ENCODE data around the gene QSOX1.

The QSOX1 gene

GRCh38 chr1:180163041-180163440, 8.4 kb downstream of the QSOX1 start:
- TF ChIP-seq CTCF (IDR thresholded peaks at IDR 0.05; ENCODE audit: low read length, missing control alignments), result no peak
- DNase-seq (ENCODE audit: low read depth), result no peak
- no peak overlapping the region for H3K4me3 ChIP-seq (replicated peaks; ENCODE audit: low read depth, low read length)

- DNase-seq (ENCODE audit: low read depth), result no peak
Observed at GRCh38 chr1:180165096-180165495, 10.4 kb downstream of the QSOX1 start.

GRCh38 chr1:180165509-180166435, 11.1 kb downstream of the QSOX1 start:
- H3K4me3 ChIP-seq (replicated peaks; ENCODE audit: low read depth, low read length), result no peak overlapping the region
- no peak for DNase-seq (ENCODE audit: low read depth)
- no peak for TF ChIP-seq CTCF (IDR thresholded peaks at IDR 0.05; ENCODE audit: low read length, missing control alignments)

More at GRCh38 chr1:180165096-180165495, 10.4 kb downstream of the QSOX1 start:
- no peak overlapping the region for H3K4me3 ChIP-seq (replicated peaks; ENCODE audit: low read depth, low read length)
- no peak for TF ChIP-seq CTCF (IDR thresholded peaks at IDR 0.05; ENCODE audit: low read length, missing control alignments)

GRCh38 chr1:180166436-180166800, 11.7 kb downstream of the QSOX1 start:
- no peak overlapping the region for H3K4me3 ChIP-seq (replicated peaks; ENCODE audit: low read depth, low read length)
- TF ChIP-seq CTCF (IDR thresholded peaks at IDR 0.05; ENCODE audit: low read length, missing control alignments), result no peak
- DNase-seq (ENCODE audit: low read depth), result no peak

- no peak overlapping the region for H3K4me3 ChIP-seq (replicated peaks; ENCODE audit: low read depth, low read length)
- TF ChIP-seq CTCF (IDR thresholded peaks at IDR 0.05; ENCODE audit: low read length, missing control alignments), result no peak
- DNase-seq (ENCODE audit: low read depth), result peak; percentile 38
Observed at GRCh38 chr1:180167021-180167701, 12.5 kb downstream of the QSOX1 start.

- H3K4me3 ChIP-seq (replicated peaks; ENCODE audit: low read depth, low read length), result no peak overlapping the region
- TF ChIP-seq CTCF (IDR thresholded peaks at IDR 0.05; ENCODE audit: low read length, missing control alignments), result no peak
- DNase-seq (ENCODE audit: low read depth), result no peak
Observed at GRCh38 chr1:180167721-180168467, 13.2 kb downstream of the QSOX1 start.

All from fibroblast of pulmonary artery (primary cell).